ENCODE data around the gene SWT1. TPM values are rescaled to one million over a fixed set of nuclear protein-coding genes. Genes with fewer than 3 reads are reported as not detected.

Gene SWT1
- total RNA-seq, 2 donors from 2014 or later: 7.3 to 14.3 TPM

DNA sequence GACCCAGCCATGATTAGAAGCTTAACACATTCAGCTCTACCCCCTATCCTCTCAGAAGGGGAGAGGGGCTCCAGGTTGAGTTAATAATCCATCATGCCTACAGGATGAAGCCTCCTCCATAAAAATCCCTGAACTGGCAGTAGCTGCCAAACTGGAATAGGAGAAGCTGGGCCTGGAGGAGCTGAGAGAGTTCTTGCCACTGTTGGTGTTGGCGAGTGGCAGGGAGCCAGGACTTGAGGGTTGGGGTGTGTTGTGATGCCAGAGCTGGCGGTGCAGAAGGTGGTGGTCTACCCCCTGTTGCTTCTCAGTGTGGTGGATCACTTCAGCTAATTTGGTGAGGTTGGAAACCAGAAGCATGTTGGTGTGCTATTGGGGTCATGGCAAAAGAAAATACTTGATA, 123.6 kb downstream of the SWT1 start:
- Histone ChIP-seq H3K36me3 (no peaks in the 10 kb centered on the region), H3K27me3 (replicated peaks; ENCODE audit: insufficient read depth) (no peaks in the 10 kb centered on the region), H3K4me1 (replicated peaks) (no peaks in the 10 kb centered on the region), H3K4me3 (no peak overlapping the region), H3K27ac (no peak overlapping the region), H3K9me3 (no peaks in the 10 kb centered on the region)
- TF ChIP-seq, protein P1, sequence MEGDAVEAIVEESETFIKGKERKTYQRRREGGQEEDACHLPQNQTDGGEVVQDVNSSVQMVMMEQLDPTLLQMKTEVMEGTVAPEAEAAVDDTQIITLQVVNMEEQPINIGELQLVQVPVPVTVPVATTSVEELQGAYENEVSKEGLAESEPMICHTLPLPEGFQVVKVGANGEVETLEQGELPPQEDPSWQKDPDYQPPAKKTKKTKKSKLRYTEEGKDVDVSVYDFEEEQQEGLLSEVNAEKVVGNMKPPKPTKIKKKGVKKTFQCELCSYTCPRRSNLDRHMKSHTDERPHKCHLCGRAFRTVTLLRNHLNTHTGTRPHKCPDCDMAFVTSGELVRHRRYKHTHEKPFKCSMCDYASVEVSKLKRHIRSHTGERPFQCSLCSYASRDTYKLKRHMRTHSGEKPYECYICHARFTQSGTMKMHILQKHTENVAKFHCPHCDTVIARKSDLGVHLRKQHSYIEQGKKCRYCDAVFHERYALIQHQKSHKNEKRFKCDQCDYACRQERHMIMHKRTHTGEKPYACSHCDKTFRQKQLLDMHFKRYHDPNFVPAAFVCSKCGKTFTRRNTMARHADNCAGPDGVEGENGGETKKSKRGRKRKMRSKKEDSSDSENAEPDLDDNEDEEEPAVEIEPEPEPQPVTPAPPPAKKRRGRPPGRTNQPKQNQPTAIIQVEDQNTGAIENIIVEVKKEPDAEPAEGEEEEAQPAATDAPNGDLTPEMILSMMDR (IDR thresholded peaks at IDR 0.05): no peak
- TF ChIP-seq POLR2AphosphoS5 (IDR thresholded peaks at IDR 0.05): no peak
- no peak for TF ChIP-seq POLR2A (IDR thresholded peaks at IDR 0.05)
- WGBS: 98% methylated on average over 2 of the region's 2 CpGs
- DNase-seq (ENCODE audit: low spot score): no peak
- intact Hi-C loops (cut with DNase I): no loop called here

DNA sequence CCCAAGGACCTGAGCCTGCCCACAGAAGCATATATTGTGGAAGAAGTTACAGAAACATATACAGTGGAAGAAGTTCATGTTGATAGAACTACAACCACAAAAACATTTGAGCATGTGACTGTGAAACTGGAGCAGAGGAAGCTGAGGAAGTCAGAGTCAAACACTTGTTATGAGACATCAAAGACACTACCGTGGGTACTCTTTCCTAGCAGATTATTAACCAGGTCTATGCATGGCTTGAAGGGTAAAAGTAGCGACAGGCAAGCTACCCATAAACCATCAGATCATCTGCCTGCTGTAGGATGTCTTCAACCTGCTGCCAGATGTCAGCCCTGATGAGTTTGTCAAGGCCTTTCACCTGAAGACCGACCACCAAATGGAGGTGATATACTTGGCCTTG, 124.3 kb downstream of the SWT1 start:
- Histone ChIP-seq H3K27me3 (replicated peaks; ENCODE audit: insufficient read depth) (no peaks in the 10 kb centered on the region), H3K4me1 (replicated peaks) (no peaks in the 10 kb centered on the region), H3K27ac (no peak overlapping the region), H3K4me3 (no peak overlapping the region), H3K36me3 (no peaks in the 10 kb centered on the region), H3K9me3 (no peaks in the 10 kb centered on the region)
- no peak for DNase-seq (ENCODE audit: low spot score)
- intact Hi-C loops (cut with DNase I): no loop called here
- WGBS: 64% methylated on average over 3 of the region's 3 CpGs
- TF ChIP-seq, protein P1 (IDR thresholded peaks at IDR 0.05): no peak
- TF ChIP-seq POLR2AphosphoS5 (IDR thresholded peaks at IDR 0.05) (no peak), POLR2A (IDR thresholded peaks at IDR 0.05) (no peak)

DNA sequence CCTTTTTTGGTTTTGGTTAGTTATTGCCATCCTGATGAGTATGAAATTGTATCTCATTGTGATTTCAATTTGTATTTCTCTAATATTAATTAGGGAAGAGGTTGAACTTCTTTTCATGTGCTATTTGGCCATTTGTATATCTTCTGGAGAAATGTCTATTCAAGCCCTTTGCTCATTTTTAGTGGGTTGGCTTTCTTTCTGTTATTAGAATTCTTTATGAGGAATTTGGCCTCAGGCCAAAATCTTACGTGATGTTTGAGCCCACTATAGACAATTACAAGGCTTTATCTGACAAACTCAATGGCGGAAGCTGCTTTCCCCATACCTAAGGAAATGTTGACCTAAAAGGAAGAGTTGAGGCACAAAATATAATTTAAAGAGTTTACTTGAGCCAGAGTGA, 127.1 kb downstream of the SWT1 start:
- Histone ChIP-seq H3K27ac (no peak overlapping the region), H3K36me3 (no peaks in the 10 kb centered on the region), H3K27me3 (replicated peaks; ENCODE audit: insufficient read depth) (no peaks in the 10 kb centered on the region), H3K4me1 (replicated peaks) (no peaks in the 10 kb centered on the region), H3K9me3 (no peaks in the 10 kb centered on the region), H3K4me3 (no peak overlapping the region)
- 67% methylated on average over 2 of the region's 2 CpGs for WGBS
- TF ChIP-seq POLR2A (IDR thresholded peaks at IDR 0.05) (no peak), POLR2AphosphoS5 (IDR thresholded peaks at IDR 0.05) (no peak)
- TF ChIP-seq, protein P1 (IDR thresholded peaks at IDR 0.05): no peak
- DNase-seq (ENCODE audit: low spot score): no peak
- intact Hi-C loops (cut with DNase I): no loop called here

DNA sequence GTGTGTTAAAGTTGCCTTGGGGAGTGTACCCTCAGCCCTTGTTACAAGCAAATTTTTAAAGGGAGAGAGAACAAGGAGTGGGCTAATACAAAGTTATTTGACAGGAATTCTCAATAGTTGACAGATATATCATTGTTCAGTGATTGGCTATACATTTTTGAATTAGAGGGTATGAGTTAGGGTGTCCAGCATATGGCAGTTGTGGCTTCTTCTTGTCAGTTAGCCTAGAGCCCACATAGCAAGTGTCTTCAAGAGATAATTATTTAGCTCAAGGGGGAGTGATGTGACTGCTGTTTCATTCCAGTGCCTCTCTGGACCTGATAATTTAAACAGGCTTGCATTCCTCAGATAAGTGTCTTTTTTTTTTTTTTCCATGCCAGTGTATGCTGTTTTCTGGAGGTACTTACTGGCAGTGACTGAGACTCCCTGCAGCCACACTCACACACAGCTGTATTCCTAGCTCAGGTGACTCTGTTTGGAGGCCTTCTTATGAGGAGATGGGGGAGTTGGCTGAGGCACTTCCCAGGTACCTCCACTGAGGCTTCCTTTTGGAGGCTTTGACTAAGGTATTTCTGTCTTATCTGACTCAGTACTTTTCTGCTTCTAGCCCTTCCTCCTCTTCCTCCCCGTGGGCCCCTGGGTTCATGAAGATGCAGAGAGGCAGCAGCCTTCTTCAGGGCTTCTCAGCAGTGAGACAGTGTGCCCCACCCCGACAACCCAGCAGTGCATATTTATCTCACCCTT, 127.7 kb downstream of the SWT1 start:
- no peak overlapping the region for H3K27ac ChIP-seq
- 67% methylated on average over 2 of the region's 2 CpGs for WGBS

More for the DNA sequence above, 127.7 kb downstream of the SWT1 start:
- DNase-seq (ENCODE audit: low spot score): no peak
- Histone ChIP-seq H3K36me3 (no peaks in the 10 kb centered on the region), H3K27me3 (replicated peaks; ENCODE audit: insufficient read depth) (no peaks in the 10 kb centered on the region), H3K9me3 (no peaks in the 10 kb centered on the region), H3K4me1 (replicated peaks) (no peaks in the 10 kb centered on the region), H3K4me3 (no peak overlapping the region)
- TF ChIP-seq, protein P1 (IDR thresholded peaks at IDR 0.05): no peak
- TF ChIP-seq POLR2AphosphoS5 (IDR thresholded peaks at IDR 0.05) (no peak), POLR2A (IDR thresholded peaks at IDR 0.05) (no peak)
- intact Hi-C loops (cut with DNase I): no loop called here

Data from prostate gland (tissue), 2 donors.